Common myeloid progenitor, CD34-positive (primary cell): ENCODE measurements around the gene FNBP1.

Experiments
- CTCF ChIA-PET: fragments of 350-600 bp; sonication (Branson Sonifier 250); formaldehyde crosslinking; loops from one replicate; lab custom pipeline; 2021; ENCODE audit warnings: antibody characterized with exemption; lab: Charles Lee
- POLR2A ChIA-PET: fragments of 350-600 bp; sonication (Branson Sonifier 250); formaldehyde crosslinking; loops from one replicate; lab custom pipeline; 2021; ENCODE audit warnings: antibody characterized with exemption; lab: Charles Lee
- DNase-seq, 3 donors: peaks; one replicate each; pipeline versions ENCODE4 v3.0.0 to v3.0.0-alpha.2; 2013
- H3K27ac ChIP-seq, 2 experiments: 1 replicate in 1 of 2; 2 replicates in 1 of 2; pipeline ENCODE4 v1.7.0; 2013; ENCODE audit warnings: inconsistent platforms in 2 of 2, low read length in 2 of 2, mild to moderate bottlenecking in 2 of 2, low read depth in 1 of 2, moderate library complexity in 1 of 2; ENCODE audit not compliant: severe bottlenecking in 2 of 2, insufficient read depth in 1 of 2, poor library complexity in 1 of 2
- H3K27me3 ChIP-seq, 5 experiments: replicated peaks in 2 of 5; 1 replicate in 3 of 5; 2 replicates in 2 of 5; pipeline versions ENCODE4 v1.6.1 to v1.7.0; 2013; ENCODE audit warnings: low read length in 4 of 5, mild to moderate bottlenecking in 2 of 5, moderate library complexity in 2 of 5, inconsistent platforms in 1 of 5; ENCODE audit not compliant: insufficient read depth in 5 of 5, control insufficient read depth in 4 of 5
- H3K36me3 ChIP-seq, 4 experiments: 1 replicate in 2 of 4; 2 replicates in 2 of 4; pipeline versions ENCODE4 v1.6.1 to v1.7.0; 2013; ENCODE audit warnings: low read length in 3 of 4, control low read depth in 1 of 4, mild to moderate bottlenecking in 1 of 4; ENCODE audit not compliant: control insufficient read depth in 4 of 4, insufficient read depth in 4 of 4
- H3K4me1 ChIP-seq, 4 experiments: 1 replicate in 3 of 4; 2 replicates in 1 of 4; pipeline versions ENCODE4 v1.6.1 to v1.7.1; 2013; ENCODE audit warnings: low read length in 3 of 4, mild to moderate bottlenecking in 3 of 4, control low read depth in 1 of 4, inconsistent platforms in 1 of 4, moderate library complexity in 1 of 4; ENCODE audit not compliant: control insufficient read depth in 4 of 4, insufficient read depth in 4 of 4; ENCODE audit errors: control extremely low read depth in 1 of 4
- H3K4me3 ChIP-seq, 7 experiments: 1 replicate in 4 of 7; 2 replicates in 3 of 7; pipeline versions ENCODE4 v1.5.1 to v1.7.0; 2013; ENCODE audit warnings: mild to moderate bottlenecking in 7 of 7, low read length in 6 of 7, moderate library complexity in 6 of 7, inconsistent platforms in 2 of 7, low read depth in 2 of 7, control low read depth in 1 of 7; ENCODE audit not compliant: insufficient read depth in 4 of 7, control insufficient read depth in 1 of 7; ENCODE audit errors: extremely low read depth in 1 of 7
- H3K9me3 ChIP-seq, 5 experiments: 1 replicate in 4 of 5; 2 replicates in 1 of 5; pipeline versions ENCODE4 v1.6.1 to v1.7.1; 2013; ENCODE audit warnings: low read length in 4 of 5, mild to moderate bottlenecking in 2 of 5, inconsistent platforms in 1 of 5, low read depth in 1 of 5, moderate library complexity in 1 of 5; ENCODE audit not compliant: control insufficient read depth in 4 of 5, insufficient read depth in 2 of 5; ENCODE audit errors: control extremely low read depth in 1 of 5
- WGBS: methylation state at CpG from one replicate; pipeline ENCODE4 v1.1.5; 2013; ENCODE audit not compliant: insufficient coverage; 5-methylcytosine and 5-hydroxymethylcytosine counted together

The FNBP1 gene

DNA sequence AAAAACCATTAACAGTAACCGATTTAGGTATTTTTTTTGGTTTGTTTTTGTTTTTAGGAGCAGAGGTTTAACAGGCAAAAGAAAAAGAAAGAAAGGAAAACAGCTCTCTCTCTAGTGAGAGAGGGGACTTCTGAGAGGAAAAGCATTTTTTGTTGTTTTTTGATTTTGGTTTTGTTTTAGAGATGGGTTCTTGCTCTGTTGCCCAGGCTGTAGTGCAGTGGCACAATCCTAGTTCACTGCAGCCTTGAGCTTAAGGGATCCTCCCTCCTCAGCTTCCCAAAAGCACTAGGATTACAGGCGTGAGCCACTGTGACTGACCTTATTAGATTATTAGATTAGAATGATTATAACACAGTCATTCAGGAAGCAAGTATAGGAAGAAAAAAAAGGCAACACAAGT, 197.6 kb downstream of the FNBP1 start:
- Histone ChIP-seq H3K9me3 (no peaks in the 10 kb centered on the region), H3K36me3 (peaks cover 6 to 26% (median 10%) of the 10 kb centered on the region in 4 experiments), H3K4me1 (peaks cover 4 to 21% (median 10%) of the 10 kb centered on the region in 4 experiments), H3K27me3 (no peaks in the 10 kb centered on the region), H3K4me3 (peak overlapping the region in 2 of 7 experiments; percentile 11 to 26), H3K27ac (peak overlapping the region in 1 of 2 experiments; percentile 61)
- CTCF ChIA-PET: interaction anchor here (1.0 to 2.5 kb wide), 4 partner anchors 10 to 33 kb away, joined by 3 to 6 read pairs (median 4); no protein-coding TSS in a partner anchor
- POLR2A ChIA-PET: interaction anchor here (1.2 kb wide), 1 partner anchor 9 kb away, joined by 4 read pairs; no protein-coding TSS in a partner anchor
- no CpG with 5 or more reads among the region's 2 CpGs for WGBS
- DNase-seq: no peak

DNA sequence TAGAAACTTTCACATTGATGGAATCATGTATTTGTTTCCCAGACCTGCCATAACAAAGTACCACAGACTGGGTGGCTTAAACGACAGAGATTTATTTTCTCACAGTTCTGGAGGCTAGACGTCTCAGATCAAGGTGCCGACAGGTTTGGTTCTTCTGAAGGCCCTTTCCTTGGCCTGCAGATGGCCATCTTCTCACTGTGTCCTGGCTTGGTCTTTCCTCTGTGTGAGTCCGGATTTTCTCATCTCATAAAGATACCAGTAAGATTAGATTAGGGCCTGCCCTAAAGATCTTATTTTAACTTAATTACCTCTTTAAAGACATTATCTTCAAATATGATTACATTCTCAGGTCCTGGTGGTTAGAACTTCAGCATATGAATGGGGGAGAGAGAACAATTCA, 201.9 kb downstream of the FNBP1 start:
- no peak for DNase-seq
- POLR2A ChIA-PET: interaction anchor here (0.6 kb wide), 1 partner anchor 532 kb away, joined by 5 read pairs; no protein-coding TSS in a partner anchor
- no peaks in the 10 kb centered on the region for H3K27me3 ChIP-seq
- H3K9me3 ChIP-seq: no peaks in the 10 kb centered on the region
- H3K4me1 ChIP-seq: peaks cover 4 to 48% (median 39%) of the 10 kb centered on the region in 4 experiments
- no peak overlapping the region for H3K4me3 ChIP-seq
- CTCF ChIA-PET: interaction anchor here (0.9 to 1.0 kb wide), 2 partner anchors 13 to 20 kb away, joined by 3 read pairs; no protein-coding TSS in a partner anchor
- peak overlapping the region in 1 of 2 experiments; percentile 2 for H3K27ac ChIP-seq
- H3K36me3 ChIP-seq: peaks cover 4 to 22% (median 12%) of the 10 kb centered on the region in 4 experiments
- 87% methylated on average over 4 of the region's 4 CpGs for WGBS

DNA sequence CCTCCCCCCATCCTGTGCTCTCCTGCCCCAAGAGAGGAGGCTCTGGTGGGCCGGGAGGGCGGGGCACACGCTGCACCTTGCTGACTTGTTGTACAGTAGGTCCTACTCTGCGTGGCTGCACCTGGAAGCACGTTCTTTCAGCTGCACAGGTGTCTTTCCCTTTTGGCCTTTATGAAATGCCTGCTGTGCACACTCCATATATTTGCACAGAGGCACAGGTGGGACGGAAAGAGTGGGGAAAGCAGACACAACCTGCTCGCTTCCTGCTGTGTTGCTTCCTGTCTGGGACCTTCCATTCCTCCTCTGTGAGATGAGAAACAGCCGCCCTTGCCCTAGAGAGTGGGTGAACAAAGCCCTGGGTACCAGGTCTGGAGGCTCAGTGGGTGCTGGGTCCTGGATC, 203.0 kb downstream of the FNBP1 start:
- no peak for DNase-seq
- ChIA-PET CTCF (interaction anchor here (1.0 kb wide), 1 partner anchor 21 kb away, joined by 3 read pairs; no protein-coding TSS in a partner anchor), POLR2A (interaction anchor here (0.6 kb wide), 1 partner anchor 20 kb away, joined by 4 read pairs; no protein-coding TSS in a partner anchor)
- H3K4me1 ChIP-seq: peaks cover 0 to 43% (median 37%) of the 10 kb centered on the region in 4 experiments
- 72% methylated on average over 3 of the region's 8 CpGs for WGBS
- H3K27me3 ChIP-seq: no peaks in the 10 kb centered on the region
- peak overlapping the region in 1 of 7 experiments; percentile 28 for H3K4me3 ChIP-seq
- H3K27ac ChIP-seq: peak overlapping the region in 1 of 2 experiments; percentile 36
- peaks cover 4 to 22% (median 12%) of the 10 kb centered on the region in 4 experiments for H3K36me3 ChIP-seq
- H3K9me3 ChIP-seq: no peaks in the 10 kb centered on the region

DNA sequence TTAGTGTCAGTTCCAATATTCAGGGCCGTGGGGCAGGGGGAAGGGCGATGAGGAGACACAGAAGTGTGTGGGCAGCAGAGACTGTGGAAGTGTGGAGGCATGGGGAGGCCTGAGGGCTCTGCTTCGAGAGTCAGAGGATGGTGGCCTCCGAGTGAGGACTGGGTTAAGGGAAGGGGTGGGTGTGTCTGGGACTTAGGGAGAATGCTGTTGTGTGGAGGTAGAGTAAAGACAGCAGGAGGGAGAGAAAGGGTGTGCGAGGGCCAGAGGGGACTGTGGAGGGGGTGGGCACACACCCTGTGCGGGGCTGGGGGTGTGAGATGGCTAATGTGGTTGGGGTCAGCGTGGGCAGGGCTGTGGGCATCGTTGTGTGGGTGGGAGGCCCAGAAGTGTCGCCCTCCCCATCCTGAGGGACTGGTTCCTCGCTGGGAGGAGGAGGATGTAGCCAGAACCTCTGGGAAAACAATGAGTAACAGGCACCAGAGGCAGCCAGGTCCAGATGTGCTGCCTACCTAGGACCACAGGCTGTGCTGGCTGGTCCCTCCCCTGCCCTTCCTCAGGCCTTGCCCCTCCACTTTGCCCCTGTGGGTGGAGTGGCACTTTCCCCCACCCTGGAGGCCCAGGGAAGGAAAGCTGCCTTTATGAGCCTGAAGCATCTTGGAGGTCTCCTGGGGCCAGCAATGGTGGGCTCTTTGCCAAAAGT, 203.5 kb downstream of the FNBP1 start:
- peaks cover 0 to 45% (median 38%) of the 10 kb centered on the region in 4 experiments for H3K4me1 ChIP-seq
- ChIA-PET POLR2A (interaction anchor here (0.6 to 1.1 kb wide), 2 partner anchors 21 to 22 kb away, joined by 3 to 4 read pairs; no protein-coding TSS in a partner anchor), CTCF (interaction anchor here (1.1 to 2.3 kb wide), 4 partner anchors 9 to 46 kb away, joined by 3 to 9 read pairs (median 4); no protein-coding TSS in a partner anchor)
- WGBS: 74% methylated on average over 10 of the region's 10 CpGs
- no peaks in the 10 kb centered on the region for H3K27me3 ChIP-seq
- H3K9me3 ChIP-seq: no peaks in the 10 kb centered on the region
- peak overlapping the region in 1 of 7 experiments; percentile 28 for H3K4me3 ChIP-seq
- H3K27ac ChIP-seq: peak overlapping the region in 1 of 2 experiments; percentile 36
- peaks cover 4 to 22% (median 12%) of the 10 kb centered on the region in 4 experiments for H3K36me3 ChIP-seq
- no peak for DNase-seq

DNA sequence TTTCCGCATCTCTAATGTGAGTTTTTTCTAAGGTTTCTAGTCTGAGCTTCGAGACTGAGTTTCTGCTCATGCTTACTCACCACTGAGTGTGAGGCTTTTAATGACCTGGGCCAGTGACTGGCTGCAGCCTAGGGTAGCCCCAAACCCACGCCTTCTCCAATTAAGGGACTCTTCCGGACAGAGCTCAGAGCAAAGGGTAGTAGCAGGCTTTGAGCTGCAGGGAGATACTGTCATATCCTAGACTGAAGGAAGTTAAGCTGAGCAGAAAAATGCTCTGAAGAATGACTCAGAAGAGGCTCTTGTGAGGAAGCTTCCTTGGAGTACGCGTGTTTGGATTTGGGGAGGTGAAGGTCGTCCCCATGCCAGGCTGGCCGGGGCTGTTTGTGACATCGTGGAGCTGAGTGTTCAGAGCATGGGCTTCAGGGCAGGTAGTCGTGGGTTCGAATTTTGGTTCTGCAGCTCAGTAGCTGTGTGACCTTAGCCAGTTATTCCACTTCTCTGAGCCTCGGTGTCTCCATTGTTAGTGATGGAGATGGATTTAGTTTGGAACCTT, 204.2 kb downstream of the FNBP1 start:
- 92% methylated on average over 10 of the region's 12 CpGs for WGBS
- H3K4me3 ChIP-seq: no peak overlapping the region
- peak overlapping the region in 1 of 2 experiments; percentile 30 for H3K27ac ChIP-seq
- H3K27me3 ChIP-seq: no peaks in the 10 kb centered on the region
- no peaks in the 10 kb centered on the region for H3K9me3 ChIP-seq
- DNase-seq: no peak
- peaks cover 6 to 52% (median 44%) of the 10 kb centered on the region in 4 experiments for H3K4me1 ChIP-seq
- peaks cover 4 to 22% (median 12%) of the 10 kb centered on the region in 4 experiments for H3K36me3 ChIP-seq
- ChIA-PET CTCF (interaction anchor here (0.9 to 2.3 kb wide), 6 partner anchors 9 to 46 kb away, joined by 3 to 9 read pairs (median 4); no protein-coding TSS in a partner anchor), POLR2A (interaction anchor here (1.1 kb wide), 1 partner anchor 22 kb away, joined by 3 read pairs; no protein-coding TSS in a partner anchor)
